Posterior vena cava (tissue), 2 donors: ENCODE measurements around the gene SLC22A3. TPM values are rescaled to one million over a fixed set of nuclear protein-coding genes. Genes with fewer than 3 reads are reported as not detected.
"Not testable (repeated sequence)": the region's sequence is repeated elsewhere in the genome, so short reads cannot be mapped to it uniquely, and the experiment has no call there.

Source experiments
- DNase-seq: peaks from one replicate; pipeline ENCODE4 v3.0.0-alpha.2; 2020; ENCODE audit warnings: low spot score
- intact Hi-C, 2 donors: fragments of 100-400 bp; cut with DNase I; formaldehyde crosslinking; loops; one replicate each; pipeline versions ENCODE4 v1.14.1 to v1.14.2; 2022 to 2023
- total RNA-seq, 2 donors: library from RNA; stranded (reverse); fragmentation: NEBNext Ultra II Directional; extraction: Animal tissue kit (Norgen Biotek cat#: 25700); gene quantifications; one replicate each; pipeline ENCODE4 v1.2.1, GENCODE V29; 2021
- donor health status: DM: yes; HTN: yes; CAD: no.
- donor health status: DM: yes; HTN: yes; CAD: no.

SLC22A3 gene
- total RNA-seq, 2 donors from 2014 or later = 24.3 to 26.6 TPM

DNA sequence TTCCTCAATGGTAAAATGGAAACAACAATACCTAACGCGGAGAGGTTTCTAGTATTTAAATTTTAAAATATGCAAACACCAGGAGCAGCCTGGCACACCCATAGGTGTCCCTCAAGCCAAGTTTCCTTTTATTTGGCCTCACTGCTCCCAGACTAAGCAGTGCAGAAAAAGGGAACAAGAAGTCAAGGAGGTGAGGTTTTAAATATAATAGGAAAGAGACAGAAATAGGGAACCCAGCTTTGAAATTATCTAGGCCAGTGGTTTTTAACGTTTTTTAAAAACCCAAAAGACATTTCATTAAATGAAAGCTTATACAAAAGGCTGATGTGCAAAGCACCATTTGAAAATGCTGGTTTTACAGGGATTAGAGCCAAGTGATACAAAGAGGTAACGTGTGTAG lies 109.6 kb downstream of the SLC22A3 start:
- intact Hi-C loops = loop anchor here (2.0 to 10.0 kb wide), 5 partner anchors 77 to 373 kb away; no protein-coding TSS in a partner anchor

DNA sequence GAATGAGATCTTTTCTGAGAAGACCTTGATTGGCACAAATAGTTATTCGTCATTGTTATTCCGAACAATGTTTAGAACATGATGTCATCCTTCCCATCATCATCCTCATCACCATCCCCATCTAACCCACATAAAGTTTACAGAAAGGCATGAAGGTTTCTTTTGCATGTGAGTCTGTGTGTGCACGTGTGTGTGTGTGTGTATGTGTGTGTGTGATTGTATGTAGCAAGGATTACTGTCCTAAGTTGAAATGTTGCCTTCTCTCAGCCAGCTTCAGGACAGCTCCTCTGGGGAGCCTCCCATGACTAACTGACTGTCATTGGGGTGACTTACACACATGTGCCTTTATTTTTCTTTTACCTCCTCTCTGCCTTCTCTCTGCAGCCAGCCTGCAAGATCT lies 113.5 kb downstream of the SLC22A3 start:
- intact Hi-C loops = no loop called here

More for the DNA sequence above, 109.6 kb downstream of the SLC22A3 start:
- DNase-seq = no peak

DNA sequence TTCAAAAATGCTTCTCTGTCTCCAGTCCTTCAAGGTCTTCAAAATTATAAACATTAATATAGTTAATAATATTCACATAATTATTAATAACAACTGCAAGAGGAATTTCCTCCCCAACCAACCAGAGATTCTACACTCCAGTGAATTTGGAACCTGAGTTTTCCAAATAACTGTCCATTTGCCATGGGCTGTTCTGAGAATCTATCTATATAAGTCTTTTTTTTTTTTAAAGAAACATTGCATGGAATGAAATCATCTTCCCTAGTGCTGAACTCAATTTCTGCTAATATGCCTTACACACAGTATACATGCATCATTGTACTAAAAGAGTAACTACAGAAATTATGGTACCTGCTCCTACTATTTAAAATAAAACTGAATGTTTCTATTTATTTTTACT lies 113.9 kb downstream of the SLC22A3 start:
- no peak for DNase-seq
- intact Hi-C loops = no loop called here

More for the DNA sequence above, 113.5 kb downstream of the SLC22A3 start:
- no peak for DNase-seq

DNA sequence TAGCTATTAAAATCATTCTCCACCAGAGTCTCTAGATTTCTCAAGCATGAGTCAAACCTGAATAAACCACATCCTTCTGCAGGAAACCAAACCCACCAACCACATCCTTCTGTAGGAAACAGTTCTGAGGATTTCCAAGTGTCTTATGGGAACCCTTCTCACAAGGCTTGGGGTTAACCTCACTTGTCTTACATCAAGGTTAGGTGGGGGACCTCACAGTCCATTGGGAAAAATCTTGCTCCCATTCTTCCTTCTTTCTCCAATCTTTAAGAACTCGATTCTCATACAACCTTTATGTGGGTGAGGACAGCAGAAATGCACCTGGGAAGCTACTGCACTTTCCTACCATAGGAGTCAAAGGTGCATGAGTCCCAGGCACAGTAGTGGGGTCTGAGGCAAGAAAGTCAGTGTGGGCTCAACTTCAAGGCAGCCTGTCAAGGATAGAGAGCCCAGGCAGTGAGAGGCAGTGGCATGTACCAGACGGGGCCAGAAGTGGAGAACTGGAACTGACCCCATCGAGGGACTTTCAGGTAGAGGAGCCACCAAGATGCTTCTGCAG lies 114.5 kb downstream of the SLC22A3 start:
- no peak for DNase-seq
- intact Hi-C loops = no loop called here

DNA sequence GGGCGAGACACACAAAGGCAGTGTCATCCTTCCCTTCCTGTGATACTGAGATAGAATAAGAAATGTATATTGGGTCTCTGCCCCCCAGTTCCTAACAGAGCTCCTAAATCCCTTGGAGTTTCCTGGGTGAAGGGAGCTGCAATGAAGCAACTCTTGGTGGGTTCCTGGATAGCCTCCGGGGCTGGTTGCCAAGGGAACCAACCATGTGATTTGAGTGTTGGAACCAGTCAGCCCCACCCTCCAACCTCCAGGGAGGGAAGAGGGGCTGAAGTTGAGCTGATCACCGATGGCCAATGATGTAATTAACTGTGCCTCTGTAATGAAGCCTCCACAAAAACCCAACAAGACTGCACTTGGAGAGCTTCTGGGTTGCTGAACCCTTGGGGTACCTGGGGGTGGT lies 116.6 kb downstream of the SLC22A3 start:
- intact Hi-C loops = no loop called here
- no peak for DNase-seq

DNA sequence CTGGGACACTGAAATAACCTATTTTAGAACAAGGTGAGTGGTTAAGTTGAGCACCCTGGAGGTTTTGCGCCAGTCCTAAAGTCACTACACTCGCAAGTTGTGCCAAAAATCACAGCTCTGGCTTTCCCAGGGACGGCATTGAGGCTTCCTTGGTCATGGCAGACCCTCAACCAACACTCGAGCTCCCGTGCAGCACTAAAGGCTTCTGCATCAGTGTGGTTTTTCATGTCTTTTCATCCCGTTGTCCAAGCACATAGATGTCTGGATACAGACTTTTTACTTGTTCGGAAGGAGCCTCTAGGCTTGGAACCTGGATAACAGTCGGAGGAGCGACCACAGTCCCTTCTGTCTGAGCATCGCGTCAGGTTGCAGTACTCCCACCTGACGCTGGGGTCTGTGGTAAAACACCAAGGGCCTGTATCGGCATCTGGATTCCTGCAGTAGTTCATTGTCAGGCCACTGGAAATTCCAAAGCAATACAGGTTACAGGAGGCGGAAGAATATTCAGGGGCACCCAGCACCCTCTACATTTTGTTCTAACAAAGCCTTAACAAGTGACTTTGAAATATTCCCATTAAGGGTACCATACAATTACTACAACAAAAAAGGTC lies 119.2 kb downstream of the SLC22A3 start:
- intact Hi-C loops, DNase-seq: not testable (repeated sequence)

DNA sequence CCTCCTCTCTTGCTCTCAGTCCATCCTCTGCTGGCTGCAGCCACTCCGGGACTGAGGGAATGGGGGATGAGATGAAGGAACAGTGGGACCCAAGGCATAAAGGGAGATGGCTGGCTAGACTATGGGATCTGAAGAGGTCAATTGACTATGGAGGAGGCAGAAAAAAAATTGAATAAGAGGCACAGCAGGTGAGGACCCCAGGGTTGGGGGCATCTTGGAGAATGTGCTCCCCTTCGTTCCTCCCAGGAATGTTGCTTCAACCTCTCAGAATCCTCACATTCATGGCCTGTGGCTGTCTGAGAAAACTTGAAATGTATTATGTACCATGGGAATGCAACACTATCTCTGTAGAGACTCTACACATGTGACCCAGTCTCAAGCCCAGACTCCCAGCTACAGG lies 121.0 kb downstream of the SLC22A3 start:
- no peak for DNase-seq

DNA sequence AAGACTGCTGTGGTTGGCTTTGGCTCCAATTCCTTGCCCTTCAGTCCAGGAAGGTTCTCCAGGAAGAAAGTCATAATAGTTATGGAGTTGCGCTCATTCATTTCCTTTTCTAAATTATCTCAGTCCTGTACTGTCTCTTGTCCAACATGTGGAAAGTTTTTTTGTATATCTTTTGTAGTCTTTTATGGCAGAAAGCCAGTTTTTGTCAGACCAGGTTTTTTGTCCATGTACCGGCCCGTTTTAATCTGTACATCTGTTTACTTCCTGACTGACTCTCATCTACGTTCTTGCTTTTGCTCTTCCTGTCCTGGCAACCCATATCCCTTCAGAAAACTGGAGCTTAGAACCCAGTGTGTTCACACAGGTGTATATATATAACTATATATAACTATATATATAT lies 127.9 kb downstream of the SLC22A3 start:
- intact Hi-C loops = not testable (repeated sequence)

More for the DNA sequence above, 121.0 kb downstream of the SLC22A3 start:
- intact Hi-C loops = no loop called here

DNA sequence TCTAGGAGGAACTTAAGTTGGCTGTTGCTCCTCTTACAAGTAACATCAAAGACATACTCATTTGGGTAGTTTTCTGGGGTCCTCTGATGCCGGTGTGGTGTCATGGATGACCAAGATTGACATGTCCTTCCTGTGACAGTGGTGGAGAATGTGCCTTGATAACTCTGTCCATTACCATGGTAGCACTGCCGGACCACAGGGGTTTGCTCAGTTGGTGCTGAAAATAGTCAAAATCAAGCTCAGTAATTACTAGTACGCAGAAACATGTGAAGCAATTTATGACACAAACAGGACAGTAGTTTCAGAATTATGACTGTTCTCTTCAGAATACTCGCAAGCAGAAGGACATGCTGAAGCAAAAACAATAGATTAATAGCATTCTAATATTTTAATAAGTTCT lies 128.9 kb downstream of the SLC22A3 start:
- DNase-seq, intact Hi-C loops: not testable (repeated sequence)

More for the DNA sequence above, 127.9 kb downstream of the SLC22A3 start:
- DNase-seq = not testable (repeated sequence)

DNA sequence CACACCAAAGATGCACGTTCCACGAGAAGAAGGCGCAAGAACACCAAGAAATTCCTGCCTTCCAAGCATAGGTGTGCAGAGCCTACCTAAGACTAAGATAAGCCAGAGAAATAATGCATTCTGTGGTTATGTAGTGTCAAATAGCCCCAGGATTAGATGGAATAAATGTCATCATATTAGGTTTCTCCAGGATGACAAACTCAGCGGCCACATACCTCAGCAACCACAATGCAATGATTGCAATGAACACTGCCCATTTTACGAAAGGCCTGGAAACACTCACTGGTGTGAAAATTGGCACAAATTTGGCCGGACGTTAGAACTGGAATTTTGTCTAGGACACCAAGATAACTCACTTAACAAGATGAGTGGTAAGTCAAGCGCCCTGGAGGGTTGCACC lies 129.7 kb downstream of the SLC22A3 start:
- no peak for DNase-seq
- intact Hi-C loops = no loop called here

DNA sequence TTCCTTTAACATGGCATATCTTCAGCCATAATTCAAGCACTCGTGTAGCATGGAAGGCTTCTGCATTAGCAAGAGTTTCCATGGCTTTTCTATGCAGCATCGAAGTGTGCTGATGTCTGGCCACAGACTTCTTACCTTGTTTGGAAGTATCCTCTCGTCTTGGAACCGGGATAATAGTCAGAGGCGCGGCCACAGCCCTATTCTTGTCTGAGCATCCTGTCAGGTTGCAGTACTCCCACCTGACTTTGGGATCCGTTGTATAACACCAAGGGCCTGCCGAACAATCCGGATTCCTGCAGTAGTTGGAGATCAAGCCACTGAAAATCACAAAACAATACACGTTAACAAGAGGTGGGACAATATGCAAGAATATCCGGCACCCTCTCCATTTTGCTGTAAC lies 138.9 kb downstream of the SLC22A3 start:
- intact Hi-C loops = no loop called here
- no peak for DNase-seq

DNA sequence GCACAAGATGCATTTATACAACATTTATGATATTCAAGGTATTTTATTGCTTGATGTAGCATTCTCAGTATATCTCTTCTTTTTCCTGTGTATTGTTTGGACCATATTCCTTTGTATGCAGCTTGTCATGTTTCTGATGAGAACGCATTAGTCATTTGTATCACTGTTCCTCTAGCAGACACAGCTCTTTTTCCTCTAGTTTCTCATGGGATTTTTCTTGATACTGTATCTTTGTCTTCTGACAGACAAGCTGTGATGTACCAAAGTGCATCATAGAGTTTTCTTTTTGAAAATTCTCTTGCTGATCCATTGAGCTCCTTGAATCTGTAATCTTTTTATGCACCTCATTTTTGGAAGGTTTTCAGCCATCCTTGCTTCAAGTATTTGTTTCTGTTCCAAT lies 140.9 kb downstream of the SLC22A3 start:
- no peak for DNase-seq
- intact Hi-C loops = no loop called here

DNA sequence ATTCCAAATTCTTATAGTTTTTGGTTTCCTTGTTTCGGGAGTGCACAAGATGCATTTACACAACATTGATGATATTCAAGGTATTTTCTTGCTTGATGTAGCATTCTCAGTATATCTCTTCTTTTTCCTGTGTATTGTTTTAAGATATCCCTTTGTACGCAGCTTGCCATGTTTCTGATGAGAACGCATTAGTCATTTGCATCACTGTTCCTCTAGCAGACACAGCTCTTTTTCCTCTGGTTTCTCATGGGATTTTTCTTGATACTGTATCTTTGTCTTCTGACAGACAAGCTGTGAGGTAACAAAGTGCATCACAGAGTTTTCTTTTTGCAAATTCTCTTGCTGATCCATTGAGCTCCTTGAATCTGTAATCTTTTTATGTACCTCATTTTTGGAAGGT lies 146.4 kb downstream of the SLC22A3 start:
- intact Hi-C loops = no loop called here
- no peak for DNase-seq

DNA sequence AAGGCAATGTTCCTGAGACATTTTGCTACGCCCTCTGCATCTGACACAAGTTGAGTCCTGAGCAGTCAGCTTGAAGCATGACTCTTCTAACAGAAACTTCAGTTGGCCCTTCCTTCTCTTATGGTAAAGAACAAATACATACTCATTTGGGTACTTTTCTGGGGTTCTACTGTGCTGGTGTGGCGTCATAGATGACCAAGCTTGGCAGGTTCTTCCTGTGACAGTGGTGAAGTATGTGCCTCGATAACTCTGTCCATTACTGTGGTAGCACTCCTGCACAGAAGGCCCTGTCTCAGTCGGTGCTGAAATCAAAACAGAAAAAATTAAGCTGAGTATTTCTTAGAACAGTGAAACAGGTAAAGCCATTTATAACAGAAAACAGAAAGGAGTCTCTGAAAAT lies 152.5 kb downstream of the SLC22A3 start:
- intact Hi-C loops = no loop called here
- no peak for DNase-seq

Other genes starting within 250 kb of the SLC22A3 start
- gene SLC22A1, start 226.6 kb upstream of the SLC22A3 start, total RNA-seq = 1 to 10 TPM; 1.8 to 1.9 TPM
- under 1 TPM; 0.37 to 0.43 TPM for gene SLC22A2, start 89.6 kb upstream of the SLC22A3 start, total RNA-seq